HEK293T (cell line): ENCODE results near the gene XIRP2.

Experiments used
- CTCF ChIA-PET: fragments of 350-600 bp; formaldehyde crosslinking; extraction: SDS; loops from one replicate; lab custom pipeline; 2021; ENCODE audit warnings: antibody characterized with exemption, inconsistent platforms; lab: Yijun Ruan, JAX
- POLR2A ChIA-PET: fragments of 350-600 bp; formaldehyde crosslinking; extraction: SDS; loops from one replicate; lab custom pipeline; 2020; ENCODE audit warnings: antibody characterized with exemption, inconsistent platforms; lab: Yijun Ruan, JAX
- DNase-seq: peaks from one replicate; pipeline ENCODE4 v3.0.0; 2012; ENCODE audit warnings: mixed read lengths; ENCODE audit errors: extremely low spot score
- ARNT ChIP-seq: fragments of 450-650 bp; IDR thresholded peaks from 2 replicates; pipeline ENCODE4 v1.6.1; 2017; ENCODE audit warnings: mild to moderate bottlenecking
- BHLHE40 ChIP-seq: fragments of 450-650 bp; IDR thresholded peaks from 2 replicates; pipeline ENCODE4 v1.6.1; 2016; ENCODE audit warnings: mild to moderate bottlenecking, moderate library complexity, borderline replicate concordance
- CTBP1 ChIP-seq: fragments of 450-650 bp; IDR thresholded peaks from 2 replicates; pipeline ENCODE4 v1.6.1; 2016; ENCODE audit warnings: borderline replicate concordance
- ELF4 ChIP-seq: fragments of 450-650 bp; IDR thresholded peaks from 2 replicates; pipeline ENCODE4 v1.6.1; 2017; ENCODE audit warnings: antibody characterized with exemption
- FOXA1 ChIP-seq: fragments of 450-650 bp; IDR thresholded peaks from 2 replicates; pipeline ENCODE4 v1.6.1; 2016; ENCODE audit warnings: mild to moderate bottlenecking
- FOXK2 ChIP-seq: fragments of 450-650 bp; IDR thresholded peaks from 2 replicates; pipeline ENCODE4 v1.6.1; 2016; ENCODE audit warnings: mild to moderate bottlenecking
- FOXM1 ChIP-seq: fragments of 450-650 bp; IDR thresholded peaks from 2 replicates; pipeline ENCODE4 v1.6.1; 2017; ENCODE audit warnings: mild to moderate bottlenecking, borderline replicate concordance
- HDGF ChIP-seq: fragments of 450-650 bp; IDR thresholded peaks from 2 replicates; pipeline ENCODE4 v1.6.1; 2017; ENCODE audit warnings: antibody characterized with exemption, borderline replicate concordance
- L3MBTL2 ChIP-seq: fragments of 450-650 bp; conservative IDR thresholded peaks from 2 replicates; pipeline ENCODE4 v1.6.1; 2016; ENCODE audit warnings: mild to moderate bottlenecking
- LEF1 ChIP-seq: fragments of 450-650 bp; IDR thresholded peaks from 2 replicates; pipeline ENCODE4 v1.6.1; 2017; ENCODE audit warnings: mild to moderate bottlenecking, borderline replicate concordance
- NFRKB ChIP-seq: fragments of 450-650 bp; IDR thresholded peaks from 2 replicates; pipeline ENCODE4 v1.6.1; 2016; ENCODE audit warnings: mild to moderate bottlenecking, moderate library complexity
- PKNOX1 ChIP-seq: fragments of 450-650 bp; IDR thresholded peaks from 2 replicates; pipeline ENCODE4 v1.6.1; 2016
- SP1 ChIP-seq: fragments of 450-650 bp; IDR thresholded peaks from 2 replicates; pipeline ENCODE4 v1.6.1; 2017
- SUZ12 ChIP-seq: fragments of 450-650 bp; IDR thresholded peaks from 2 replicates; pipeline ENCODE4 v1.6.1; 2016; ENCODE audit warnings: mild to moderate bottlenecking
- TARDBP ChIP-seq: fragments of 450-650 bp; IDR thresholded peaks from 2 replicates; pipeline ENCODE4 v1.6.1; 2016
- ZNF384 ChIP-seq: fragments of 450-650 bp; IDR thresholded peaks from 2 replicates; pipeline ENCODE4 v1.6.1; 2016

Gene XIRP2

GRCh38 chr2:167144179-167144898, 256.1 kb downstream of the XIRP2 start:
- DNase-seq, result no peak
- POLR2A ChIA-PET, result no interaction called here
- CTCF ChIA-PET, result no interaction called here
- TF ChIP-seq HDGF (no peak), TARDBP (no peak), ARNT (no peak), SP1 (no peak), LEF1 (no peak), L3MBTL2 (no peak)

GRCh38 chr2:167147271-167147941, 259.1 kb downstream of the XIRP2 start:
- no peak for DNase-seq
- ChIA-PET POLR2A (no interaction called here), CTCF (no interaction called here)
- TF ChIP-seq PKNOX1 (no peak), BHLHE40 (no peak)

- CTCF ChIA-PET, result no interaction called here
- no peak for DNase-seq
- POLR2A ChIA-PET, result no interaction called here
- TF ChIP-seq NFRKB, result no peak
- TF ChIP-seq ELF4, result no peak
- no peak for TF ChIP-seq SP1
- TF ChIP-seq LEF1, result no peak
- TF ChIP-seq L3MBTL2, result no peak
- no peak for TF ChIP-seq SUZ12
- no peak for TF ChIP-seq TARDBP
- no peak for TF ChIP-seq HDGF
- TF ChIP-seq ZNF384, result no peak
These were observed 263.6 kb downstream of the XIRP2 start for GRCh38 chr2:167151894-167152293.

- TF ChIP-seq FOXK2, result no peak
- no peak for TF ChIP-seq TARDBP
- TF ChIP-seq LEF1, result no peak
- no peak for TF ChIP-seq NFRKB
- TF ChIP-seq FOXM1, result no peak
- TF ChIP-seq CTBP1, result no peak
- ChIA-PET CTCF (no interaction called here), POLR2A (no interaction called here)
- DNase-seq, result no peak
These were observed 269.2 kb downstream of the XIRP2 start for GRCh38 chr2:167157523-167157922.

- CTCF ChIA-PET, result no interaction called here
- POLR2A ChIA-PET, result no interaction called here
- DNase-seq, result no peak
- TF ChIP-seq HDGF (no peak), L3MBTL2 (no peak), TARDBP (no peak), FOXK2 (no peak), PKNOX1 (no peak), NFRKB (no peak), BHLHE40 (no peak), ARNT (no peak), FOXM1 (no peak), ELF4 (no peak), FOXA1 (no peak)
These were observed 288.9 kb downstream of the XIRP2 start for GRCh38 chr2:167177196-167177595.

GRCh38 chr2:167181134-167181533, 292.9 kb downstream of the XIRP2 start:
- ChIA-PET POLR2A (no interaction called here), CTCF (no interaction called here)
- TF ChIP-seq FOXA1 (no peak), ELF4 (no peak), ARNT (no peak), TARDBP (no peak), FOXM1 (no peak), CTBP1 (no peak)
- no peak for DNase-seq

GRCh38 chr2:167181688-167182087, 293.4 kb downstream of the XIRP2 start:
- no peak for DNase-seq
- POLR2A ChIA-PET, result no interaction called here
- CTCF ChIA-PET, result no interaction called here
- TF ChIP-seq CTBP1, result no peak
- no peak for TF ChIP-seq FOXM1
- TF ChIP-seq ELF4, result no peak
- no peak for TF ChIP-seq LEF1
- no peak for TF ChIP-seq NFRKB
- TF ChIP-seq PKNOX1, result no peak
- no peak for TF ChIP-seq SP1
- TF ChIP-seq L3MBTL2, result no peak
- no peak for TF ChIP-seq ZNF384
- no peak for TF ChIP-seq FOXA1
- no peak for TF ChIP-seq TARDBP
- no peak for TF ChIP-seq BHLHE40
- no peak for TF ChIP-seq FOXK2
- no peak for TF ChIP-seq ARNT
